Urothelium cell line (cell line): Measurements from ENCODE around the gene RECQL5.

Source experiments
- DNase-seq: peaks from one replicate; pipeline ENCODE4 v3.0.0; 2011; ENCODE audit warnings: low spot score, mixed read lengths
- FAIRE-seq: peaks from 2 replicates; lab custom pipeline; 2011; peaks lifted over from hg19 to GRCh38; lab: Jason Lieb, UNC

Gene RECQL5

DNA sequence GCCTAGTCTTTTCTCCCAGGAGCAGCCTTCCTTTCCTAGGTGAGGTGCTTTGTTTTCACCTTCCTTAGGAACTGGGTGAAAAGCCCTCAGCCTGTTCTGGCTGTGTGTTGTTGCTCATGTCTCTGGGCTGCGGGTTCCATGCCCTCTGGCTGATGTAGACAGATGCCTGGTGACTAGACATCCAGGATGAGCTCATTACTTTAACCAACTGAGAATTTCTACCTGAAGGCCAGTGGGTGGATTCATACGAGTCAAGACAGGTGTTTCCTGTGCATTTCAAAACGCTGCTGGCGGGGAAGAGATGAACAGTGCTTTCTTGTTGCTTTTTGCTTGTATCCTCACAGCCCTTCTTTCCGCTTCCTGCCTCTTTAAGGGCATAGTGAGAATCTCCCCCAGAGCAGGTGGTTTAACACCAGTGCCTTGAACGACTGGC lies 22.5 kb upstream of the RECQL5 start:
- FAIRE-seq, result no peak
- DNase-seq, result no peak

DNA sequence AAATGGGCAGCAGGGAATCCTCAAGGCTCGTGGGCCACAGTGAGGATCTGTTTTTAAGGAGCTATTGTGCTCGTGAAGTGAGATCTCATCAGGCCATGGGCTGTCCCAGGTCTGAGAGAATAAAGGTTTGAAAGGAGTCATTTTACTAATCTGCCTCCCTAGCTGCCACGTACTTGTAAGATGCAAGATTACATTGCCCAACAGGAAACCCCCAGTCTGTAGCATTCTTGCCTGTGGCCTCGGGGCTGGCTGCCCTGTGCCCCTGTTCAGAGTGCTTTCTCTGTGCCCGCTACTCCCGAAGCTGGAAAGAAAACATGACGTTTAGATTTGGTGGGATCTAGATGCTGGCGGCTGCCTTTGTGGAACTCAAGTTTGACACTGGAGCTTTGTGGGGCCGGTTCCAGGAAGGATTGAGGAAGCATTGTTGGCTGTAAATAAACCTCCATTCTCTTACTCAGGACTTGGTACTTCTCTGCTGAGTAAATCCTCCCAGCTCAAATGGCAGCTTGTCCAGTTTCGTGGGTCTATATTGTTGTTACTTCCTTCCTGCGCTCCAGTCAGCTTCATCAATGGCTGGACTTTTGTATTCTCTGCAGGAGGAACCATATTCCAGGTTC lies 21.4 kb upstream of the RECQL5 start:
- no peak for DNase-seq
- no peak for FAIRE-seq

DNA sequence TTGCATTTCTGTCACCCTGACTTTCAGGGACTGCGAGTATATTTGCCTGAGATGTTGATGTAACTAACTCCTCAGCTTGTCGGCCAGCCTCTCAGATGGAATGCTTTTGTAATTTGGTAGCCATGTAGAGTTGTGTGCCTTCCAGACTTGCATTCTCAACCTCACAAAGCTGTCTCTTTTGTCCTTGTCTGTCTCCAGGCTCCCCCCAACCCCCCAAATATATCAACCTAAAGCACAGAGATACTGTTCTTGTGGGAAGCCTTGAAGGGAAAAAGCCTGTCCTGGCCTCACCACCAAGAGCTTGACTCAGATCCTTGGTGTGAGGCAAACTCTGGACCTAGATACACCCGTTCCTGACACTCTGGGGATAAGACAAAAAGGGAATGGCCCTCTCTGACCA lies 18.5 kb upstream of the RECQL5 start:
- FAIRE-seq (no peak), DNase-seq (no peak)

DNA sequence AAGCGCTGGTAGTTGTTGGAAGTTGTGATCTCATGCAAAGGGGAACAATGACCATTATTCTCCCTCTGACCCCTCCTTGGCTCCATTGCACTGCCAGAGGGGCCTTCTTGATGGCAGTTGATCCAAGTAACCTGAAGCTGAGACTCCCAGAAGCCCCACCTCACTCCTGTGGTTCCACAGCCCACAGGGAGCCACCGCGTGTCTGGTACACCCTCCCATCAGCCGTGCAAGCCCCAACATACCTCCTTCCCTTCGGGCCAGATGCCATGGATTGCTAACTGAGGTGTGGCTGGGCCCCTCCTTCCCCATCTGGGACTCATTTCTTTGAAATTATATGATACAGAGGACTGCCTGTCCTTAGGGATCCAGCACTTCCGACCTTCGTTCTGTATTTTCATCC lies 18.0 kb upstream of the RECQL5 start:
- FAIRE-seq (no peak), DNase-seq (peak; percentile 76)

DNA sequence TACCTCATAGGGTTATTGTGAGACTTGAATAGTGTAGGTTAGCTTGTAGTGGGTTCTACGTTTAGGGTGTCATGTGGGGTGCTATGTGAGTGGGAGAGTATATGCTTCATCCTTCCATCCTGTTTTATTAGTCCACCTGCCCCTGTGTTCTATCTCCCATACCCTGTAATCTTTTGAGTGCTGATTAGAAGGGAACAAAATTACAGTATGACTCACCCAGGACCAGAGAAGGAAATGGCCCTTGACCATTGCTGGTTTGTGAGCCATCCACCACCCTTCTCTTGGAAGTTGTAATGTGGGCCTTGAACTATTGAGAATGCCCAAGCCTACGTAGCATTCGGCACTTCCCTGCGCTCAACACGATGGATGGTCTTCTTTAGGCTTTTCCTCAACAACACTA lies 17.3 kb upstream of the RECQL5 start:
- DNase-seq (no peak), FAIRE-seq (no peak)

DNA sequence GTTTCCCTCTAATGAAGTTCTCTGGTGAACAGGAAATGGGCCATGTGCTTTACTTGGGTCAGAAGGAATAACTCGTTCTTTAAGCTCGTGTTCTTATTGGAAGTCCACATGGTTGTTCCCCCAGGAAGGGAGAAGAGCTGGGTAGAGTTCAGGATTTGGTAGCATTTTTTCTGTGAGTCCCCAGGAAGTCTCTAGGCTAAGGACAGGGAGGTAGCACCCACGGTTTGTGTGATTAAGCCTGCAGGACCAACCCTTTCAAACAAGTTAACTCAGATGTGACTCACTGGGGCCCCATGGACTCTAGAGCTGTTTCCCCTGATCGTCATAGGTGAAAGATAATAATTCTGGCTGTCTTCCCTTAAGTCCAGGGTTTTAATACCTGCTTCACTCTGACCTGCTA lies 16.6 kb upstream of the RECQL5 start:
- DNase-seq (peak; percentile 46), FAIRE-seq (no peak)

DNA sequence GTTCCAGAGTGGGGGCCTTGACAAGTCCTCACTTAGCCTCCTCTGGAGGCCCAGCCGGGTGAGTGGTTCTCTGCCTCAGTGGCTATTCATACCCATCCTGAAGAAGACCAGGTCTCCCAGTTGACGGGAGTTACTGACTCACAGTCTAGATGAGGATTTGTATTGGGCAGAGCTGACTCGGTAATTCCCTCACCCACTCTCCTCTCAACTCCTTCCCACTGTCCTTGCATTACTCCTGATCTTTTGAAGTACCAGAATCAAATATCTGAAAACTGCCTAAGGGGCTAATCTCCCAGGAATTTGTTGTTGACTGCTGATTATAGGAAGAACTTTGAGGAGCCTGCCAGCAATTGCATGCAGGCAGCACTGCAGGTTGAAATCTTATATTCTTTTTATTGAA lies 14.3 kb upstream of the RECQL5 start:
- DNase-seq, result no peak
- no peak for FAIRE-seq

DNA sequence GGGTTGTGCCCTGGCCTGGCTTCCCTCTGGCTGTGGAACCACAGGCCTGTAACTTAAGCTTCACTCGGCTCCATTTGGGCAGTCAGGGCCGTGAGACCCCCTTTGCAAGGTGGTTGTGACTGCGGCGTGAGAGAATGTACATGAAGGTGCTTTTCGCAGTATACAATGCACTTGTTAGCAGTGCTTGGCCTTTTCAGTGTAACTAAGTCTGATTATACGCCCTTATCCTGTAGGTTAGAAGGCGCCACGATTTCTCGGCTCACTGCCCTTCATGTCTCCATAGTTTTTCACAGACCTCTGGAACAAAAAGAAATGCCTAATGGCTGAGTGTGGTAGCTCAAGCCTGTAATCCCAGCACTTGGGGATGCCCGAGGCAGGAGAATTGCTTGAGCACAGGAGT lies 13.5 kb upstream of the RECQL5 start:
- no peak for FAIRE-seq

DNA sequence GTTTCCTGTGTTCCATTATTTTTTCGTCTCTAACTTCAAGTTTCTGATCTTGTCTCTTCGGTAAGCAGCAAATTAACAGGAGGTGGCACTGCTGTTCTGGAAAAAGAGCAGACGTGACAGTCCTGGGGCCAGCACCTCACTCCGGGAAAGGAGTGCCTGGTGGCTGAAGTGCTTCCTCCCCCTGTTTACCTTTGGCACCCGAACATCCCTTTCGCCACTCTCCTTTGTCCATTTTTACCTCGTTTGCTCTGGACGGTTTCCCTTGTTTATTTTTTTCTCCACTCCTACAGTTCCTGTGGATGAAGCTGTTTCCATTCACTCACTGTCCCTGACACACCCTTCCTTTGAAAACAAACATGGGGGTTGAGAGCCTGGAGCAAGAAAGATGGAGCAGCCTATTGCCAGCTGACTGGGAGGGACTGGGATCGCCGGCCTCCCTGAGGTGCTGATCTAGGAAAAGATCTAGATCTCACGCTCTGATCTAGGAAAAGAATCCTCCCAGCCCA lies 12.8 kb upstream of the RECQL5 start:
- DNase-seq (no peak), FAIRE-seq (no peak)

More for the DNA sequence above, 13.5 kb upstream of the RECQL5 start:
- DNase-seq, result no peak

DNA sequence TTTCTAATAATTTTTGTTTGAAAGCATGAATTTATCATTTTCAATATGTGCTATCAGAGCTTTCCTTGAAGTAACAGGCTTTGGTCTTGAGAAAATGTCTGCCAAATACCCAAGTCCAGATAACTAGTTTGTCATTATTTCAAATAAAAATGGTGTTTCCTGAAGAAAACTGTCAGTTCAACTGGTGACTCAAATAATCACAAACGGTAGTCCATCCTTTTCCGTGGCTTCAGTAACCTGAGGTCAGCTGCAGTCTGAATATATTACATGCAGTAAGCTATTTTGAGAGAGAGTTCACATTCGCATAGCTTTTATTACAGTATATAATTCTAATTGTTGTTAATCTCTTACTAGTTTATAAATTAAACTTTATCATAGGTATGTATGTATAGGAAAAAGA lies 9.5 kb upstream of the RECQL5 start:
- DNase-seq, result no peak
- FAIRE-seq, result no peak

DNA sequence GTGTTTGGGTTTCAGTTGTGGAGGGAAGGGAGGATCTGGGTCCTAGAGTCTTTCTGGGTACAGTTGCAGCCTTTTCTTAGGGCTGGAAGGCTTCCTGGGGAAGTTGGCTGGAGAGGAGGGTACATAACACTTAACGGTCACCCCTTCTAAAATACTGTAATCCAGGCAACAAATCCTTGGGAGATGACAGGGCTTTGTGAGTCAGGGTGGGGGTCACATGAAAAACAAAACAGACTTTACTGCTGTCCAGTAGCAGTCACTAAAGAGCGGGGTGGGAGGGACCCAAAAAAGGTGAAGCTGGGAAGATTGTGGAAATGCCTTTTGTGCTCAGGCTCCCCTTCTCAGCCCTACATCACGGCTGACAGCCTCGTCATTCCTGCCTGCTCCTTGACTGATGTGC lies 6.5 kb upstream of the RECQL5 start:
- DNase-seq, result no peak
- FAIRE-seq, result no peak

DNA sequence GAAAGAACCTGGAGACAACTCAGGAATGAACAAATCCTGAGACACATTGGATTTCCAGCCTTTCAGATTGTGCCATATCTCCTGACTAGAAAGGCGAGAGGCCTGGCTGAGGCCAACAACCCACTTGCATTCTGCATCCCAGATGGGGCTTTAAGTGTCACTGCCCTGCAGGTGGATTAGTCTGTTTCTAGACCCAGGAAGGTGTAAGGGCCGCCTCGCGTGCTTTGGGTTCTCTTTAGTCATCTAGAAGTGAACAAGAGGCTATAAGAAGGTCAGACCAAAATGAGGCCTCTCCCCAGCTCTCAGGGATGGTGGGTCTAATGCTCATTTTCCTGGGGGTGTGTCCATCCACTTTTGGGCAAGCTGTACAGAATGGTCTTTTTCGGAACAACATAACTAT lies 5.1 kb upstream of the RECQL5 start:
- DNase-seq, result no peak

DNA sequence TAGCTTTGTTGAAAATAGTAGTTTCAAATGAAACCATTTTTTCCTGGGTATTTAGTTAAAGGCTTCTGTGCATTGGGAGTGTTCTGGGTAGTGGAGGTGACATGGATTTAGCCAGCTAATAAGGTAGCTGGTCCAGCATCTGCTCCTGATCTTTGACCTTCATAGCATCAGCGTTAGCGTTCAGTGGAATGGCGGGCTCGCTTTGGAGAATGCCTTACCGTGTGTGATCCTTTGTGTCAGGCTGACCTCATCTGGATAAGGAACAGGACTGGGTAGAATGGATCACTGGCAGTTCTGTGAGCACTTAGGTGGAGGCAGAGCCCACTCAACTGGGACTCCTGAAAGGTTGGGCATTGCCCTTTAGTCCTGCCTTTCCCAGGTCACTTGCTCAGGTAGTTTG lies 3.9 kb upstream of the RECQL5 start:
- DNase-seq (no peak), FAIRE-seq (no peak)

More for the DNA sequence above, 5.1 kb upstream of the RECQL5 start:
- no peak for FAIRE-seq

DNA sequence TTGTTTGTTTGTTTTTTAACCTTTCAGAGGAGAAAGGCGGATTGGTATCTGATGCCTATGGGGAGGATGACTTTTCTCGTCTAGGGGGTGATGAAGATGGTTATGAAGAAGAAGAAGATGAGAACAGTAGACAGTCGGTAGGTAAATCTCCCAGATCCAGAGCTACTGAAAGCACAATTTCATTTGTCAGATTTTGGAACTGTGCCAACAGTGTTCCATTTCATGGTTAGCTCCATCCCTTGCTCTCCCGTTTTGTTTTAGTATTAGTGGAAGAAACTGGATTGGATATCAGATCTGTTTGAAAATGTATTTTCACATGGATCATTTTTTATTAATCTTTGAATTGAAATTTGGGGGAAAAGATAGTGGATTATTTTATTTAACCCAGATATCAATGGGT lies 1.5 kb upstream of the RECQL5 start:
- DNase-seq, result no peak
- no peak for FAIRE-seq

DNA sequence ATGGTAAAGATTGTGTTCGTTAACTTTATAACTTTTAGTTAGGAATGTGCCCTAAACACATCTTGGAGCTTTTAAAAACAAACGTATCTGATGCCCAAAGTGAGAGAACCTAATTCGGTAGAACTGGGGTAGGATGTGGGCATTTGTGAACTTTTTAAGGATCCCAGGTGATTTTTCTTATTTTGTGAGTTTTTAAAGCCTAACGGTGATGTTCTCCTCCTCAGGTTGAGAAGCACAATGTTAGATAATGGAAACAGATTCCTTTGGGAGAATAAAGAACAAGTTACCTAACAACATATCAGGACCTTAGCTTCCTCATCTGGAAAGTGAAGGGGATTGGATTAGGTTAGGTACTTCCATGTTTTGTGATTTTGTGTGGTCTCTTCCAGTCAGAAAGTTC lies 871 bp upstream of the RECQL5 start:
- no peak for FAIRE-seq

DNA sequence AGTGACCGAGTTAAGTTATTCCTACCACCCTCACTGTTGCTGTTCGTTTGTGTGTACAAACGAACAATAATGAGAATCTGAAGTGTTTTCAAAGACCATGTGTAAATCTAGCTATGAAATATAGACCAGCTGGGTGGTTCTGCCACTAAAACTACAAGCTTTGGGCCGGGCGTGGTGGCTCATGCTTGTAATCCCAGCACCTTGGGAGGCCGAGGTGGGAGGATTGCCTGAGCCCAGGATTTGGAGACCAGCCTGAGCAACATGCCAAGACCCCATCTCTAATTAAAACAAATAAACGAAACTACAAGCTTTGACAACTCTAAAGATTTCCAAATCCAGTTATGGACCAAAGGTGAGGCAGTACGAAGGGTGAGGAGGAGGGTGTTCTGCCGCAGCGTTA lies 973 bp downstream of the RECQL5 start:
- DNase-seq (no peak), FAIRE-seq (no peak)

More for the DNA sequence above, 871 bp upstream of the RECQL5 start:
- no peak for DNase-seq

DNA sequence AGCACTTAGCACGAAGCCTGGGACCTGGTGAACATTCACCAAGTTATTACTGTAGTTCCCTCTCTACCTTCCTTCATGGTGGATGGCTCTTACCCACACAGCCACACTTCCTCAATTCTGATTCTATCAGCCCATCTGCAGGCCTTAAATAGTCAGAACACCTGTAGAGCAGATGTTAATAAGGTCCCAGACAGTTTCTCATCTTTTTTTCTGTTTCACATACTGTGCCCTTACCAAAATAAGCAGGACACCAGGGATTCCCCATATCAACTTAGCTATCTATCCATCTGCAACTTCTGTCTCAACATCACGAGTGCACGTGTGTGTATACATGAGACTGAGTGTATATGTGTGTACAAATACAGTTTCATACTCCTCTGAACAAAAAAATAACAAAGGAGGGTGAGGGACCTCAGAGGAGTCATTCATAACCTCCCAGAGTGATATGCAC lies 2.8 kb downstream of the RECQL5 start:
- FAIRE-seq (no peak), DNase-seq (no peak)

DNA sequence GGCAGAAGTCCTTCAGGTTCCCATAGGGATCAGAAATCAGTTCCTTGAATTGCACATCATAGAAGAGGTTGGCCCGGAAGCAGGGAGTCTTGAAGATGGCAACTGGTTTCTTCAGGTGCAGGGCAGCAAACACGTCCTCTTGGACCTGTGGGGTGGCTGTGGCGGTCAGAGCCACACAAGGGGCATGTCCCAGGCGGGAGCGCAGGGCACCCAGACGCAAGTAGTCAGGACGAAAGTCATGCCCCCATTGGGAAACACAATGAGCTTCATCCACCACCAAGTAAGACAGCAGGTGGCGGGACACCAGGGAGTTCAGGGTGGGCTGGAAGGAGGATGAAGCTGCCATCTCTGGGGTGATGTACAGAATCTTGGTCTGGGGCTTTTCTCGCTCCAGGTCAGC lies 4.4 kb downstream of the RECQL5 start:
- FAIRE-seq, result no peak
- DNase-seq, result no peak

DNA sequence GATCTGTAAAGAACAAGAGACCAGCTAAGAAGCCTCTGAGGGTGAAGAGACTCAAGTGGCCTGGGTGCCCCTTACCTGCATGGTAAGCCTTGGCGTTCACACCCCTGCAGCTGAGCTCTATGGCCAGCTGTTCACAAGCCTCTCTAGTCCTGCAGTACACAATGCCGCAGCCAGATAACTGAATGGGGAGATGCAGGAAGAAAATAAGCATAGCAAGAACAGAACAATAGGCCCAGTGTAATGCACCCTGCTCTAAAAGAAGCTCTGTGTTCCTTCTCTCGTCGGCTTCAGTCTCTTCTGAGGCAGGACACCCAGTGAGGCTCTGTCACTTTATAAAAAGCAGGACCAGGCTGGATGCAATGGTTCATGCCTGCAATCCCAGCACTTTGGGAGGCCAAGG lies 5.4 kb downstream of the RECQL5 start:
- no peak for DNase-seq
- no peak for FAIRE-seq

DNA sequence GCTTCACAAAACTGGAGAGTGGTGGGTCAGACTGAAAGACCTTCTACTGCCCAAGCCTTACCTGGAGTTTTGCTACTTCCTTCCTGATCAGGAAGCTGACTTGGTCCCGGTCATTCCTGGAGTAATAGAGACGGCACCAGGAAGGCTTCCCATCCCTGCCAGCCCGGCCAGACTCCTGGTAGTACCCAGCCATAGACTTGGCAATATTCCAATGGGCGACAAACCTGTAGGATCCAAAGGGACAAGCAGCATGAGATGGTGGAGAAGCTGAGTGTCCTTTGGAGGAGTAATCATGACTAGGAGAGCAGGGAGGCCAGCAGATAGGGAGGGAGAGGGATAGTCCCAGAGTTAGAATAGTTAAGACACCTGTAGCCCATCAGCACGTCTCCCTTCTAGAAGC lies 8.7 kb downstream of the RECQL5 start:
- FAIRE-seq (no peak), DNase-seq (no peak)

DNA sequence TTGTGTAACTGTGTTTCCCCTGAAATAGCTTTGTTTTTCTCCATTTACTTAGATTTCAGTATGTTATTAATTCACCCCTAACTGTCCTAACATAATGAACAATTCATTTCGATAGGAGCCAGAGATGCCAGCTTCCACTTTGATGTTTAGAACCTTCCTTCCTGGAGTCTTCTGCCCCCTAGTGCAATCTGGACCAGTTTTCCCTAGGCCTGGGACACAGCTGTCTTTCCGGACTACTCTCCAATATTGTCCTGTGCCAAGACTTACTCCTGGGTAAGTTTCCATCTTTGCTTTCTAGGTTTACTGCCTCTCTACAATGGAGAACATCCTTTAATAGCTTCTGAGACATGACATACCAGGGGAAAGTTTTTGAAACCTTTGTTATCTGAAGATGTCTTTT lies 12.8 kb downstream of the RECQL5 start:
- no peak for DNase-seq
- FAIRE-seq, result no peak

DNA sequence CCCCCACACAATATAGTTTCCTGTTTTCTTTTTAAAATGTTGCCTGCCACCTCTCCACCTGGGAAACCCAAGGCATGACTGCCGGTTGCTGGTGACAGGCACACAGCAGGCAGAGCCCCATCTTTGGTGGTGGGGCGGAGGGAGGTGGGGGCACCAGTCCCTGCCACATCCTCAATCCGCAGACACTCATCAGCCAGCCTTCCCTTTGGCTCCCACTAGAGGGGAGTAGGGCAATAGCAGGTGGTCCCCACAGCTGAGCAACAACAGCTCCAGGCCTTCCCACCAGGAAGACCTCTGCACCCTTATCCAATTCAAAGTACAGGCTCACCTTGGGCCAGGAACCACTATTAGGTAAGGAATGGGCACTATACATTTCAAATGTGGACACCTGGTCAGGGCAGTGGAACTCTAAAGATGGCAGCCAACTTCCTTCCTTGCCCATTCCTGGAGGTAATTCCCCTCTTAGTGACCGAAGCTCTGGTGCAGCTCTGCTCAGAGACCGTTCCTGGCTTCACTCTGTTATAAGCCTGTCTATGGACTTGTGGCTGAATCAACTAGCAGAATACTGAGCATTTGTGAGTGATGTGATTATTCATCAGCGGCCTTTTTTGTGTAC lies 13.9 kb downstream of the RECQL5 start:
- peak; percentile 85 for FAIRE-seq
- peak; percentile 69 for DNase-seq

DNA sequence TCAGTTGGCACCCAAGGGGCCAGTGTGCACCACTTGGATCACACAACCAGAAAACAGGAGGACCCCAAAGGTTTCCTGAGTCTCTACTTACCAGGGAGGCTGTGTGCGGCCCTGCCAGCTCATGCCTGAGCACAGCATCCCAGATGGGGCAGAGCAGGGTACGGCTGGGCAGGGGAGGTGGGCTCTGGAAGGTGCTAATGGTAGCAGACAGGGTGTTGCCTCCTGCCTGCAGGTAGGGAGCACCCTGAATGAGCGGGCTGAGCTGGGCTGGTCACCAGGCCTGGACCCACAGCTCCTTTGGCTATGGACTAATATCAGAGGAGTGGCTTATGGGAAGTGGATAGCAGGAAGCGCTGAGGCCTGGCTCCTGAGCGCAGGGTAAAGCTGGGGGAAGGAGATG lies 14.6 kb downstream of the RECQL5 start:
- FAIRE-seq (peak; percentile 61), DNase-seq (no peak)
